Panc1 (cell line): ENCODE results near the gene SPRING1. TPM values are rescaled to one million over a fixed set of nuclear protein-coding genes. Genes with fewer than 3 reads are reported as not detected.

ENCODE experiments used
- ATAC-seq: fragments of 200-7000 bp; cut with Tn5 transposase; 2 replicates; pipeline ENCODE4 v1.9.1; 2020; ENCODE audit warnings: mild to moderate bottlenecking, moderate library complexity
- BruUV-seq: library from RNA; stranded (reverse); fragments of 400-500 nt; replicated peaks from 2 replicates; lab custom pipeline; 2021; lab: Mats Ljungman, UMichigan
- CTCF ChIA-PET: fragments of 300-600 bp; sonication (Branson Sonifier 250); formaldehyde crosslinking; loops from one replicate; lab custom pipeline; 2022; ENCODE audit warnings: antibody characterized with exemption; lab: Charles Lee
- POLR2A ChIA-PET: fragments of 300-600 bp; sonication (Branson Sonifier 250); formaldehyde crosslinking; loops from one replicate; lab custom pipeline; 2022; ENCODE audit warnings: antibody characterized with exemption; lab: Charles Lee
- DNase-seq: peaks from one replicate; pipeline ENCODE4 v3.0.0-alpha.2; 2010; ENCODE audit warnings: low read depth, low spot score
- H3K27ac ChIP-seq: 2 replicates; pipeline ENCODE4 v1.5.1; 2011; ENCODE audit warnings: mild to moderate bottlenecking, low read length, inconsistent platforms
- H3K27me3 ChIP-seq: fragments of 200-500 bp; sonication (Bioruptor generic); 2 replicates; pipeline ENCODE4 v1.6.0; 2014; ENCODE audit warnings: low read length, inconsistent platforms; ENCODE audit not compliant: control insufficient read depth, insufficient read depth
- H3K36me3 ChIP-seq: fragments of 200-500 bp; sonication (Bioruptor generic); 2 replicates; pipeline ENCODE4 v1.5.1; 2014; ENCODE audit warnings: inconsistent platforms, mild to moderate bottlenecking, low read length, moderate library complexity; ENCODE audit not compliant: control insufficient read depth, insufficient read depth
- H3K4me1 ChIP-seq: 2 replicates; pipeline ENCODE4 v1.5.1; 2011; ENCODE audit warnings: inconsistent platforms, mild to moderate bottlenecking, low read length, moderate library complexity; ENCODE audit not compliant: control insufficient read depth, insufficient read depth
- H3K4me3 ChIP-seq, 2 experiments: 2 replicates each; pipeline ENCODE4 v1.5.1; 2011 to 2012; ENCODE audit warnings: low read depth in 2 of 2, low read length in 2 of 2, mild to moderate bottlenecking in 2 of 2, inconsistent platforms in 1 of 2, moderate library complexity in 1 of 2
- H3K9me3 ChIP-seq: fragments of 200-500 bp; sonication (Bioruptor generic); 2 replicates; pipeline ENCODE4 v1.5.1; 2014; ENCODE audit warnings: low read depth, mild to moderate bottlenecking, inconsistent platforms, low read length, moderate library complexity; ENCODE audit not compliant: control insufficient read depth, insufficient read depth
- CTCF ChIP-seq: fragments of 450-650 bp; IDR thresholded peaks from 2 replicates; pipeline ENCODE4 v1.5.1; 2017; ENCODE audit warnings: mild to moderate bottlenecking
- POLR2AphosphoS5 ChIP-seq: IDR thresholded peaks from 2 replicates; pipeline ENCODE4 v1.6.1; 2012; ENCODE audit warnings: mild to moderate bottlenecking, low read depth, low read length, moderate library complexity
- in situ Hi-C: cut with HindIII; loops from 2 replicates; pipeline ENCODE4 v1.10.0; 2016; ENCODE audit warnings: low sequenced_read_pairs, low pct_unique_long_range_greater_than_20kb
- intact Hi-C: fragments of 100-400 bp; cut with micrococcal nuclease; formaldehyde crosslinking; loops from one replicate; pipeline ENCODE4 v1.10.0; 2022; ENCODE audit not compliant: unreplicated experiment
- total RNA-seq: library from RNA; stranded (reverse); gene quantifications from one replicate; pipeline ENCODE4 v1.2.1, GENCODE V29; 2021; ENCODE audit not compliant: unreplicated experiment

Gene SPRING1
- total RNA-seq, 1 experiment from 2014 or later = 71.1 TPM

DNA sequence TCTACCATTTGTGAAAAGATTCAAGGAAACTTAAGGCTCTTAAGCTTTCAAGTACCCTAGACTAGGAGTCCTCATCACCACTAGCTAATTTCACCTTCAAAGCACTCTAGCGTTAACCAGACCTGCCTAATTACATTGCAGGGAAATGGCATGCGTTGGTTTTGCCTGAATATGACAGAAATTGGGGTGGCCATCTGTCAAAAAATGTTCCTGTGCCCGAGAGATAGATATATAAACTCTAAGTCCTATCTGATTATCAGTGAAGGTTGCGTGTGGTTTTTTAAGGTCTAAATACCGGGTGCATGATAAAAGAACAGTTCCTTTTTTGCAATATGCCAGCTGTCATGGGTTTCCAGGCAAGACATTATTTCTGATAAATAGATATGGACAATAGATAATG lies 48.3 kb downstream of the SPRING1 start:
- ATAC-seq (no peak), DNase-seq (no peak)
- ChIA-PET POLR2A (interaction anchor here (0.6 kb wide), 1 partner anchor 61 kb away, joined by 4 read pairs; no protein-coding TSS in a partner anchor), CTCF (interaction anchor here (0.5 kb wide), 1 partner anchor 307 kb away, joined by 3 read pairs; no protein-coding TSS in a partner anchor)
- peaks cover 13% of the 10 kb centered on the region for H3K4me1 ChIP-seq
- in situ Hi-C loops (no loop called here), intact Hi-C loops (loop anchor here (10.0 kb wide), 1 partner anchor 415 kb away; the partner anchor contains the start of gene MED13L)
- BruUV-seq = no TSS peak
- no peaks in the 10 kb centered on the region for H3K36me3 ChIP-seq
- no peaks in the 10 kb centered on the region for H3K27me3 ChIP-seq
- H3K9me3 ChIP-seq = no peaks in the 10 kb centered on the region
- no peak overlapping the region for H3K27ac ChIP-seq
- H3K4me3 ChIP-seq = no peak overlapping the region
- TF ChIP-seq CTCF (no peak), POLR2AphosphoS5 (no peak)

Other genes with a start within 250 kb of the SPRING1 start
- 1.9 TPM for gene MAP1LC3B2, start 178.7 kb downstream of the SPRING1 start, total RNA-seq
- 12.3 TPM for gene RNFT2, start 246 bp upstream of the SPRING1 start, total RNA-seq
- gene HRK, start 143.4 kb upstream of the SPRING1 start, total RNA-seq = 0.44 TPM
- gene FBXW8, start 172.9 kb upstream of the SPRING1 start, total RNA-seq = 18.0 TPM